ENCODE measurements around the gene RPS17. TPM values are rescaled to one million over a fixed set of nuclear protein-coding genes. Genes with fewer than 3 reads are reported as not detected.
A peak's percentile ranks its signal among the peaks of the same experiment; 100 is the strongest.

RPS17 gene
- polyA plus RNA-seq (ENCODE audit: insufficient read length in 10 of 10): 1,000 to 10,000 TPM; 2,023 to 3,447 (median 2,861) TPM
- long read RNA-seq, donor 1, transcript RPS17-209 (4 exons, 1,909 nt): minor isoform, 12 of 1,449 reads
- long read RNA-seq, donor 1, transcript RPS17-204 (2 exons, 760 nt): minor isoform, 16 of 1,449 reads
- long read RNA-seq, donor 1, transcript RPS17-210 (5 exons, 488 nt): major isoform, 1,311 of 1,449 reads
- long read RNA-seq, donor 1, transcript RPS17-206 (3 exons, 1,877 nt): minor isoform, 9 of 1,449 reads
- long read RNA-seq, donor 1, partial matches to known transcripts: 97 of 1,449 reads
- long read RNA-seq, donor 1, other reads (novel, unspliced or antisense): 0 of 1,449 reads
- long read RNA-seq, donor 2, transcript RPS17-210 (5 exons, 488 nt): major isoform, 1,073 of 1,145 reads
- long read RNA-seq, donor 2, transcript RPS17-204 (2 exons, 760 nt): minor isoform, 13 of 1,145 reads
- long read RNA-seq, donor 2, transcript RPS17-203 (2 exons, 580 nt): minor isoform, 8 of 1,145 reads
- long read RNA-seq, donor 2, transcript RPS17-209 (4 exons, 1,909 nt): minor isoform, 5 of 1,145 reads
- long read RNA-seq, donor 2, partial matches to known transcripts: 45 of 1,145 reads
- long read RNA-seq, donor 2, other reads (novel, unspliced or antisense): 0 of 1,145 reads
- long read RNA-seq, donor 3, partial matches to known transcripts: 0 of 3 reads
- long read RNA-seq, donor 3, other reads (novel, unspliced or antisense): 0 of 3 reads
- long read RNA-seq, donor 4, transcript RPS17-209 (4 exons, 1,909 nt): minor isoform, 7 of 968 reads
- long read RNA-seq, donor 4, transcript RPS17-206 (3 exons, 1,877 nt): minor isoform, 6 of 968 reads
- long read RNA-seq, donor 4, transcript RPS17-203 (2 exons, 580 nt): minor isoform, 5 of 968 reads
- long read RNA-seq, donor 4, transcript RPS17-210 (5 exons, 488 nt): major isoform, 874 of 968 reads
- long read RNA-seq, donor 4, partial matches to known transcripts: 72 of 968 reads
- long read RNA-seq, donor 4, other reads (novel, unspliced or antisense): 0 of 968 reads
- long read RNA-seq, donor 5, transcript RPS17-203 (2 exons, 580 nt): minor isoform, 13 of 1,285 reads
- long read RNA-seq, donor 5, transcript RPS17-210 (5 exons, 488 nt): major isoform, 1,205 of 1,285 reads
- long read RNA-seq, donor 5, transcript RPS17-204 (2 exons, 760 nt): minor isoform, 16 of 1,285 reads
- long read RNA-seq, donor 5, partial matches to known transcripts: 37 of 1,285 reads
- long read RNA-seq, donor 5, other reads (novel, unspliced or antisense): 10 of 1,285 reads
- long read RNA-seq, donor 6, transcript RPS17-204 (2 exons, 760 nt): minor isoform, 6 of 1,206 reads
- long read RNA-seq, donor 6, transcript RPS17-210 (5 exons, 488 nt): major isoform, 1,175 of 1,206 reads
- long read RNA-seq, donor 6, partial matches to known transcripts: 17 of 1,206 reads
- long read RNA-seq, donor 6, other reads (novel, unspliced or antisense): 0 of 1,206 reads
- long read RNA-seq, donor 7, transcript RPS17-204 (2 exons, 760 nt): minor isoform, 11 of 836 reads
- long read RNA-seq, donor 7, transcript RPS17-209 (4 exons, 1,909 nt): minor isoform, 22 of 836 reads
- long read RNA-seq, donor 7, transcript RPS17-210 (5 exons, 488 nt): major isoform, 697 of 836 reads
- long read RNA-seq, donor 7, partial matches to known transcripts: 101 of 836 reads
- long read RNA-seq, donor 7, other reads (novel, unspliced or antisense): 0 of 836 reads
- long read RNA-seq, donor 8, transcript RPS17-209 (4 exons, 1,909 nt): minor isoform, 7 of 937 reads
- long read RNA-seq, donor 8, transcript RPS17-204 (2 exons, 760 nt): minor isoform, 14 of 937 reads
- long read RNA-seq, donor 8, transcript RPS17-210 (5 exons, 488 nt): major isoform, 855 of 937 reads
- long read RNA-seq, donor 8, partial matches to known transcripts: 54 of 937 reads
- long read RNA-seq, donor 8, other reads (novel, unspliced or antisense): 0 of 937 reads
- long read RNA-seq, donor 9, transcript RPS17-210 (5 exons, 488 nt): major isoform, 111 of 112 reads
- long read RNA-seq, donor 9, partial matches to known transcripts: 0 of 112 reads
- long read RNA-seq, donor 9, other reads (novel, unspliced or antisense): 0 of 112 reads

DNA sequence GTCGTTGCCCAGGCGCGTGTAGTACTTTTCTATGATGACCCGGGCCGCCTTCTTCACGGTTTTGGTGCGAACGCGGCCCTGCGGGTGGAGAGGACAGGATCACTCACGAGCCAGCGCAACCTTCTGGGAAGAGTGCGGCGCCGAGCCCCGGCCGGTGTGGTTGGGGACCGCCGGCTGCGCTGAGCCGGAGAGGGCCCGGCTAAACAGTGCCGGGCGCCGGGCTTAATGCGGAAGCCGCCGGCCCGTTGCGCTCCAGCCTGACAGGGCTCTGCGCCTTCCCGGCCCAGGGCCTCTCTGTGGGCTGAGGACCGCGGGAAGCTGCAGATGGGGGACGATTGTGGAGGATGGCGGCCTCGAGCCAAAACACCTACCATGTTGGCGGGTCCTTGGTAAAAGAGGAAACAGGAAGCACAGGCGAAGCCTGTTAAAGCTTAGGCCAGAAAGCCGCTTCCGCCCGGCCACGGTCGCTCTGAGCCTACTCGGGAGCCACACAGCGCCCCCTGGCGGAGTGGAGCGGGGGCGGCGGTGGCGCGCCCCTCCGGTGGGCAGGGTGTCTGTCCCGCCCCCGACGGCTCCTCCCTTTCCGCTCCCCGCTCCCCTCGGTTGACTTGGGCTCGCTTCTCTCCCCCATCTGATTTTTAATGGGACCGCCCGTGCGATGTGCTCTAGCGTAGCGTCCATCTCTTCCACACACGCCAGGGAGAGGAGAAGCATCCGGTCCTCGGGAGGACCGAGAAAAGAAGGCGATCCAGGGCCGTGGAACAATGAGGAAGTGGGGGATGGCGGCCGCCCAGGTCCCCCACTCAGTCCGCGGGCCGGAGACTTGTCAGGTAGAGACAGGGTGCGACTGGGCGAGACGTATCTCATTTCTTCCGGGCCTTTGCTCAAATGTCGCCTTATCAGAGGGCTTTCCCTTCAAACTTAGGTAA lies at the start of gene RPS17:
Gene RPS17, minus strand, starts transcription at position 403 of the 929 bp plus-strand sequence. Its CDS starts 29 bp downstream, at position 374.
- DNase-seq: peak; percentile 97 to 99 (median 99)

DNA sequence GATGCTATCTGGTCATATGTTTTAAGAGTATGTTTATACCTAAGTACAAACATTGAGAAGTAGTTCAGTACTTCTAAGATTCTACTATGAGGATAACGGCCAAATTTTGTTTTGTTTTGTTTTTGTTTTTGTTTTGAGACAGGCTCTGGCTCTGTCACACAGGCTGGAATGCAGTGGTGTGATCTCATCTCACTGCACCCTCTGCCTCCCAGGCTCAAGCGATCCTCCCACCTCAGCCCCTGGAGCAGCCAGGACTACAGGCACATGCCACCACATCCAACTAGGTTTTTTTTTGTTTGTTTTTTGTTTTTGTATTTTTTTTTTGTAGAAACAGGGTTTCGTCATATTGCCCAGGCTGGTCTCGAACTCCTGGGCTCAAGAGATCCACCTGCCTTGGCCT lies 47.5 kb upstream of the RPS17 start:
- DNase-seq: no peak

DNA sequence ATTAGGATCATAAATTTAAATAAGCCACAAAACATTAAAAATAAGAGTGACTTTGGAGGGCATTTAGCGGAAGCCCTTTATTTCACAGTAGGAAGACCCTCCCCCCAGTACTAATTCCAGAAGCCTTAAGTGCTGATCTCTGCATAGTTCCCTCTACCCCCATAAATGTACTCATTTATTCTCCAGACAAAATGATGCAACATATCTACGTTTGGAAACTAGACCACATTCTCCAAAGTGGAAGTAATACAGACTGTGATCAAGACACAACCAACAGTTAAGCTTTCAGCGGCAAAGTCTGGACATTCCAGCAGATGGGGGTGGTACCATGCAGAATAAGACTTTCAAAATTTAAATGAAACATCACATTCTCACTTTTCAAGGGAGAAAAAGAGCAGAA lies 44.8 kb upstream of the RPS17 start:
- no peak for DNase-seq

DNA sequence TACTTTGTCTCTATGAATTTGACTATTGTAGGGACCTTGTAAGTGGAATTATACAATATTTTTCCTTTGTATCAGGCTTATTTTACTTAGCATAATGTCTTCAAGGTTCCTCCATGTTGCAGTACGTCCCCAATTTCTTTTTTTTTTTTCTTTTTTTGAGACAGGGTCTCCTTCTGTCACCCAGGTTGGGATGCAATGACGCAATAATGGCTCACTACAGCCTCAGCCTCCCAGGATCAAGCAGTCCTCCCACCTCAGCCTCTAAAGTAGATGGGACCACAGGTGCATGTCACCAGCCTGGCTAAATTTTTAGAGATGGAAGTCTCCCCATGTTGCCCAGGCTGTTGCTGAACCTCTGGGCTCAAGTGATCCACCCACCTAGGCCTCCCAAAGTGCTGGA lies 40.5 kb upstream of the RPS17 start:
- no peak for DNase-seq

DNA sequence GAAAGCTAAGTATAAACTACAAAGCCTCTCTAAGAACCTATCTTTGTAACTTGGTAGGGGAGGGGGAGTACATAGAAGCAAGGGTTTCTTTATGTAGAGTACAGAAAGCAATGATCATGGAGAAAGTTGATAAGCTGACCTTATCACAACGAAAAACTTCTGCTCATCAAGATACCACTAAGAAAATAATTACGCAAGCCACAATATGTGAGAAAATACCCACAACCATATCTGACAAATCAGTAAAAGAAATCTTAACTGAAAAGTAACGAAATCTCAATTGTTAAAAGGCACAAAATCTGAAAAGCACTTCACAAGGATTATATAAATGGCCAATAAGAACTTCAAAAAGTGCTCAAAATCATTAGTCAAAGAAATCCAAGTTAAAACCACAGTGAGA lies 35.1 kb upstream of the RPS17 start:
- DNase-seq: no peak

DNA sequence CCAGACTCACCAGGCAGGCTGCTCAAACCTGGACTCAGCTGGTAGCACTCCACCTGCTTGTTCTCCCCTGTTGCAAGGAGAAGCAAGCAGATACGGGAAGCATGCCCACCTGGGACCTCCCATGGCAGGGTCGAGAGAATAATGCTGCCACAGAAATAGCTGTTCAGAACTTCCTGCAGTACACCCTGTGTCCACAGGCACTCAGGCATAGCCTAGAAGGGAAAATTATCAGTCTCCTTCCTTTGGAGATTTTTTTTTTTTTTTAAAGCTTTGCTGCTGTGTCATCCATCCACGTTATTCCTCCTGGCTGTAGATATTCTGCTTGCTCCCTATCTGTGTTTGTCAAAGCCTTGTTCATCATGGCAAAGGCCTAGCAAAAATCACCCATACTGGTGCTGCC lies 32.7 kb upstream of the RPS17 start:
- no peak for DNase-seq

DNA sequence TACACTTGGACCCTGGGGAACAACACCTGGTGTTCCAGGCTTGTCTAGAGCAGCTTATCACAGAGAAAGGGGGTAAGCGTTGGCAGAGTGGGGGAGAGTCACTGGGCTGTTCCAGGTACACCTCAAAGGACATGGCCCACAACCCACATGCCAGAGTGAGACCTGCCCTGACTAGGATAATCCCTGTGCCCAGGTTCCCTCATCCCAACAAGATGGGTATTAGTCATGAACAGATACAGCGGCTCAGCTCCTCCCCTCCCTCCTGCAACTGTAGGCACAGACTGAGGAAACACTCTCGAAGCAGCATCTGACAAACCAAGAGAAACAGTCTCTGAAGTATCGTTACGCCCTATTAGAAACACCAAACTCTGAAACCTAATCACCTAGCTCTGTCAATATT lies 32.1 kb upstream of the RPS17 start:
- DNase-seq: no peak

DNA sequence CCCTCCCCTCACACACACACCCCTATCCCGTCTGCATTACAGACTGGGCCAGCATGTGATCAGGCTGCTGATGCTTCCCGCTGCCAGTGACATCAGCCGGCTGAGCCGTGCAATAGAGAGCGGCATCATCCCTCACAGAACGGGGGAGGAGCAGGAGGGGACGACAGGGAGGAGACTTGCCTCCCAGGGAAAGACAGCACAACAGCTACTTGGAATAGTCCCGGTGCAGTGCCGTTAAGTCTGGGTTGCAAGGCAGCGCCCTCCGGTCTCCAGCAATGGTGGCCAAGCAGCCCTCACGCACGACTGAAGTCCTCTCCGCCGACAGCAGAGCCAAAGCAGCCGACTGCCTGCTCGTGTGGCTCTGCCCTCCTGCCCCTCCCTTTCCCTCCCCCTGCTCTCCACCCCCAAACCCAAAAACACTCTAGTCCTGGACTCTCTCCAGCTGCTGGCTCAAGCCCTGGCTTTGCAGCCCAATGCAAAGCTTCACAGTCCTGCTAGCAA lies 31.5 kb upstream of the RPS17 start:
- peak; percentile 75 to 90 (median 80) for DNase-seq

DNA sequence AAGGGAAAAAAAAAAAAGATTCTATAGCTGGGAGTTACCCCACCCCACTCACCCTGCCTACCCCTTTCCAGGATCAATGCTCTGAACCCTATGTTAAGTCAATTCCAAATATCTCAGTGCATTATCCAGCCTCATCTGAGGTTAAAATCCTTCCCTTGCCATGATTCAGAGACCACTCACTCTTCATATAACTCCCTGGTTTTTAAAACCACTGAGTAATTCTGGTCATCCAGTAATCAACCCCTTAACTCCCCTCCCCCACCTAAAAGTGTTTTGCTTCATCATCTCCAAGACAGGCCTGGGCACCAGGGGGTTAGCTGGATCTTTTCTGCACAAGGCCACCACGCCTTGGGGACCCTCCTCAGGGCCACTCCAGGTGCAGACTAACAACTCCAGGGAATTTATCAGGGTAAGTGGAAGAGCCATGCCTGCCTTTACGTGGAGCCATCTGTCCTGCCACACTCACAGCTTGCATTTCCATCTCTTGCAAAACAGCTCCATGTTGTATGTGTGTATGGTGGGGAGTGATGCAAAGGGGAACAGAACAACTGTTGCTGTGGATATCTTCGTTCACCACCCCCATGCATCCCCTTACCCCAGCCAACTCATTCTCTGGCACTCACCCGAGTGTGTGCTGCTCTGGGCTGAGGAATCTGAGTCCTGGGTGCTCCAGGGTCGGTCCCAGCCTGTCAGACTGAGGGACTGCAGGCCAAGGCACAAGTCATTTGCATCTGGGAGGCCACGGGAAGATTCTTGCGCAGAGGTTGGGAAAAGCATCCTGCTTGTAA lies 30.7 kb upstream of the RPS17 start:
- peak in 2 of 3 donors; percentile 6 to 43 for DNase-seq

DNA sequence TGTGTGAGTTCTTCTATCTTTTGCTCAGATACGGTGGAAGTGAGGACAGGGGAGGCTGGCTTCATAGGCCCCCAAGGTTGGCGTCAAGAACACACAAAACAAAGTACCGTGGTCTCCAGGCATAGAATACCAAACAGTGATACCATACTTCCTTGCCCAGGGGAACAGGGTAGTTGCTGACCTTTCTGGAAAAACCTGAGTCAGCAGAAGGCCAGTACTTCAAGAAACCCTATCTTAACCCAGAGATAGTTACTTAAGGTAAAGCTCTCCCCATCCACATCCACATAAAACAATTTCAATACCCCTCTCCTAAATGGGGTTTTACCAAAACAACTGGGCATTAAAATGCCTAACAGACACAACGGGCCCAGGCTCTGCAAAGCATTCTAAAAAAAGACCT lies 29.6 kb upstream of the RPS17 start:
- DNase-seq: no peak

DNA sequence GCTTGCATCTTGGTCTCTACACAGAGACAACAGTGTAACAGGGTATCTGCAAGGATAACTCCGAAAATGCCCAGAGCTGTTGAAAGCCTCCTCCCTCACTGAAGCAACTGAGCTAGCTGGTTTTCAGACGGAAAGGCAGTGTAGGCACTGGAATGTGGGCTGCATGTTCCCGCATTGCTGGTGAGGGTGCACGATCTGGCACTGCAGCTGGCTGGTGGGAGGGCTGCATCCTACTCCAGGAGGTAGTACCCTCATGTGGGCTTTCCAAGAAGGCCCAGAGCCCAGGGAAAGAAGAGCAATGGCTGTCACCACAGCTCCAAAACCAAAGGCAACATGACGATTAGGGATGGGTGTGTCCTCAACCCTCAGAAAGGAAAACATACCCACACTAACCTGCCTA lies 28.7 kb upstream of the RPS17 start:
- no peak for DNase-seq

DNA sequence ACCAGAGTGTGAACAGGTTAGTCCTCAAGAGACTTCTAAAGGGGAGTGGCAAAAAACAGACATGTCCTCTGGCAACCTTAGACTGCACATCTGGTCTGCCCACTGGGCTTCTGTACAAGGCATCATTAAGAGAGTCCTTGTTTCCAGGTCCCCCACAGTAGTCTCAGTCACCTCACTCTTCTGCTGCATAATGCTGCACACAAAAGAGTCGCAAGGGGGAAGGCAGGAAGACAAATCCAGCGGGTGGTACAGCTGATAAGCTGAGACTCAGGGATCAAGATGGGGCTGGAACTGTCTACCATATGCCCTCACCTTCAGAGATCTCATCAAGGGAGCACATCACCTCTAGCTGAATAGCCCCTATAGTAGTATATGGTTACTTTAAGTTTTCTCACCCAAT lies 27.4 kb upstream of the RPS17 start:
- DNase-seq: no peak

DNA sequence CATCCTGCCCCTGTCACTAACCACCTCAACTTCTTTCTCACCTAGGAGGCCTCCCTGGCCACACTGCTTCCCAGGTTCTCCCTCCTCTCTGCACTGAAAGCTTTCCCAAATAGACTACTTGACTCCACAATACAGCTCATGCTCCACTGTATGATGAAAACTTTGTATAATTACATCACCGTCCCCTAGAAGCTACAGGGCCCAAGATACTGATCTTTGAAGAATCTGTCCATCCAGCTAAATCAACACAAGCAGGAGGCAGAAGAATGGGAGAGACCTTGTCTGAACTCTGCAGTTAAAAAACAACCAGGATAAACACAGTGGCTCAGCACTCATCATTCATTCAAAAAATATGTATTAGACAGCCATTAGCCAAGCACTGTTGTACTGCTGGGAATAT lies 26.4 kb upstream of the RPS17 start:
- peak in 1 of 3 donors; percentile 40 for DNase-seq

DNA sequence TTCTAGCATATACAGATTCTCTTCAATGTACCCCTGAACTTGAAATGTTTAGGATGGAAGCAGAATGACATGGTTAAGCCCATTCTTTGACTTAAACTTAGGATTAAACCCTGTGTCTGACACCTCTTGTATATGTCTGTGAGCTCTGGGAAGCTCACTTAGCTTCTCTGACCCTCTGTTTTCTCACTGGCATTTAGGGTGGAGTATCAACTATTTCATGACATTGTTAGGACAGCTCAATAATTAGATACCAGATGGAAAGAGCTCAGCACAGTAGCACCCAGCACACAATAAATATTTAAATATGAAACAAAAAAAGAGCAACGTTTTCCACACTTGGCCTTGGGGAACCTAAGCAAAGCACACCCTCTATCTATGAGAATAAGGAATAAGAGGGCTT lies 18.2 kb upstream of the RPS17 start:
- no peak for DNase-seq

DNA sequence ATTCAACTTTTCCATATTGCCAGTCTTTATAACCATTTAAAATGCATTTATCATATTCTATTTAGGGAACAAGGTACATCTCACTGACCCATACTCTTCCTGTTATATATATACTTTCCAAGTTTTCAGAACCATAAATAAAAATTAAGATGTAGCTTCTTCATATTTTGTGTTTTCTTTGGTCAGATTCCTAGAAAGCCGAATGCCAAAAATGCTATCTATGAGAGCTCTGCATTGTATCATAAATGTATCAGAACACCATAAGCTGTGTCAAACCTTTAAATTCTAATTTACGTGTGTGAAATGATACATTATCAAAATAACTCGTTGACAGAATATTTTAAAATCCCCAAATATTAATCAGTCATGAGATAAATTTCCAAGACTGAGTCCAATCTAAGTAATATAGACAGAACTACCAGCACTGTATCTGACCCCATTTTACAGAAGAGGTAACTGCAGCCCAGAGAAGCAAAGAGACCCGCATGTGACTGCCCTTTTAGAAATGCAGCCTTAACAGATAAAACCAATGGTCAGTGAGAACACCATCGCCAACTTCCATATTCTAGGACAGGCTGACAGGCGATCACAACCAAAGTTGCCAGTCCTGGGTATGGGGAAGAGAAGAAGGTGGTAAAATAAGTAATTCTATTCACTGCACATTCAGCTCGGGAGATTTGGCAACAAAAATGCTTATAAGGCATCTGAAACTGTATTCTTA lies 16.2 kb upstream of the RPS17 start:
- DNase-seq: no peak

DNA sequence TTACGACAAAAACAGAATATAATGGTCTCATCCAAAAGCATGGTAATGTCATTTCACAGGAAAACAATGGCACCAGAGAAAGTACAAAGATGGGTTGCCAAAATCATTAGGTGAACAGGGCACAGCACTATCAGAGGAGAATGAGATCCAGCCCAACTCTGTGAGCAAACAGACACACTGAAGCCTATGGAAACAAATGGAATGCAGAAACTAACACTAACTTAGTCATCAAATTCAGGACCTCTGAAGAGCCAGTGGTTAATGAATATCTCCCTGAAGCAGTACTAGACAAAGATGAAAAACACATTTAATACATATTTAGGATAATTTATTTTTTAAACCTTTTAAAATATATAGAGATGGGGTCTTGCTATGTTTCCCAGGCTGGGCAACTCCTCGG lies 14.6 kb upstream of the RPS17 start:
- no peak for DNase-seq

DNA sequence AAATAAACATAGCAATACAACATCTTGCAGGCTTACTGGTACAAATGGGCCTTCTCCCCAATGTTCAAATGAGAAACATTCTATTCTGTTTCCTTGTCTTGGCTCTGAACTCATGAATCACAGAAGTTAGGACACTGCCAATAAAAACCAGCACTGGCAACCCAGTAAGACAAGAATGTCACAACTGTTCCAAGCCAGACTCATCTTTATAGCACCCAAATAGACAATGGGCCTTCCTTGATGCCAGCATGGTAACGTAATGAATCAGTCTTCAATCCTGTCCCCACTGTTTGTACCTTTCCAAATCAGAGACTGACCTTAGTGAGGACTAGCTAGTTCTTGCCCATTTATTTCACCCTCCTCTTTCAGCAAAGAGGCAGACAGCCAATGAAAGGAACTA lies 14.1 kb upstream of the RPS17 start:
- no peak for DNase-seq
